Kidney epithelial cell (primary cell): ENCODE data around the gene PRKCQ. TPM values are rescaled to one million over a fixed set of nuclear protein-coding genes. Genes with fewer than 3 reads are reported as not detected.

Source experiments
- DNase-seq: peaks from one replicate; pipeline ENCODE4 v3.0.0-alpha.2; 2010; ENCODE audit warnings: low read depth
- H3K27me3 ChIP-seq: 2 replicates; pipeline ENCODE4 v1.6.0; 2011; ENCODE audit warnings: low read length; ENCODE audit not compliant: control insufficient read depth, insufficient read depth
- H3K36me3 ChIP-seq: 2 replicates; pipeline ENCODE4 v1.5.1; 2011; ENCODE audit warnings: low read length; ENCODE audit not compliant: control insufficient read depth, insufficient read depth
- H3K4me3 ChIP-seq: 2 replicates; pipeline ENCODE4 v1.5.1; 2011; ENCODE audit warnings: low read depth, mild to moderate bottlenecking, control low read depth, low read length
- CTCF ChIP-seq: IDR thresholded peaks from 2 replicates; pipeline ENCODE4 v1.5.1; 2011; ENCODE audit warnings: mild to moderate bottlenecking, moderate library complexity, low read length, control low read depth, inconsistent platforms; ENCODE audit not compliant: insufficient read depth, poor library complexity, severe bottlenecking
- total RNA-seq: library from RNA; depleted of rRNA; stranded (reverse); fragments of >200 nt; gene quantifications from 2 replicates; pipeline ENCODE4 v1.2.3, GENCODE V29; 2015

Gene PRKCQ
- total RNA-seq, 1 donor from 2014 or later = 8.1 TPM

DNA sequence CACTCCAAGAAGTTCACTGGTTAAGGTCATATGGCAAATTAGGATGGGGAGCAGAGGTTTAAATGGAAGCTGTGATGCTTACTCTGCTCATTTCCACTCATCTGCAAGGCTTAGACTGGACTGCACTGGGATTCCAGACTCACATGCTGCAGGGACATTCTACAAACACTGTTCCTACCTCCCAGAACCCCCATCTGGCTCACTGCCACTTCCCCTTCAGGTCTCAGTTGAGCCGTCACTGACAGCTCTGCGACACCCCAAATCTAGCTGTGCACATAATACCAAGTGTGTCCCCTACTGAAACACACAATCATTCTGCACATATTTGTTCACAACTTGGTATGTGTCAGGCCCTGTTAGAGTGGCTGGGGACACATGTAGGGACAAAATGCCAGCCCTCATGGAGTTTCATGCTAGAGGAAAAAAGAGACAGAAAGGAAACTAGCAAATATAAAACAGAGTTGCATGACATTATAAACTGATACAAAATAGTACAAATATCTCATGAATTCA is 5.4 kb downstream of the PRKCQ start:
- Histone ChIP-seq H3K4me3 (no peak overlapping the region), H3K36me3 (no peaks in the 10 kb centered on the region), H3K27me3 (no peaks in the 10 kb centered on the region)
- no peak for DNase-seq
- no peak for TF ChIP-seq CTCF

DNA sequence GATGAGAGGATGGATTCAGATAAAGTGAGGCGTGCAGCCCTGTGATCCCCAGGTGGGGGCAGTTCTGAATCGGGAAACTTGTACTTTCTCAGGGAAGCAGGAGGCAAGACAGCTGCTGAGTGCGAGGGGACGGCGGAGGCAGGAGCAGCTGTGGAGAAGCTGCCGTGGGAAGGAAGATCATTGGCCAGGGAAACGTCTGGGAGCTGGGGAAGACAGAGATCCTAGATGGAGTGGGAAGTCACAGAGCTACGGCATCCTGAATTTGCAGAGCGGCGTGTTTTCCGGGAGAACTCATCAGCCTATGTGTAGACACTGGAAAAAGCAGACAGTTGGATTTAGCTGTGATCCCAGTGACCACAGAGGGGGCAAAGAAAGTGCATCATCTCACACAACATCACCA is 9.2 kb downstream of the PRKCQ start:
- DNase-seq = no peak
- Histone ChIP-seq H3K36me3 (no peaks in the 10 kb centered on the region), H3K4me3 (no peak overlapping the region), H3K27me3 (no peaks in the 10 kb centered on the region)
- no peak for TF ChIP-seq CTCF

- Histone ChIP-seq H3K27me3 (no peaks in the 10 kb centered on the region), H3K36me3 (no peaks in the 10 kb centered on the region), H3K4me3 (no peak overlapping the region)
- TF ChIP-seq CTCF = no peak
- no peak for DNase-seq
Observed at GRCh38 chr10:6569259-6569658, 10.8 kb downstream of the PRKCQ start.

DNA sequence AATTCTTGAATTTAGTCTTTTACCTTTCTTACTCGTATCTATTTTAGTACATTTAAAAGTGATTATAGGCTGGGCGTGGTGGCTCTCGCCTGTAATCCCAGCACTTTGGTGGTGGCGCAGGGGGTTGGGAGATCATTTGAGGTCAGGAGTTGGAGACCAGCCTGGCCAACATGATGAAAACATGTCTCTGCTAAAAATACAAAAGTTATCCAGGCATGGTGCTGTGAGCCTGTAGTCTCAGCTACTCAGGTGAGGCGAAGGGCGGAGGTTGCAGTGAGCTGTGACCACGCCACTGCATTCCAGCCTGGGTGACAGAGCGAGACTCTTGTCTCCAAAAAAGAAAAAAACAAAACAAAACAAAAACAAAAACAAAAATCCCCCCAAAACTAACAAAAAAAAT is 12.2 kb downstream of the PRKCQ start:
- Histone ChIP-seq H3K4me3 (no peak overlapping the region), H3K36me3 (no peaks in the 10 kb centered on the region), H3K27me3 (no peaks in the 10 kb centered on the region)
- no peak for DNase-seq
- no peak for TF ChIP-seq CTCF

DNA sequence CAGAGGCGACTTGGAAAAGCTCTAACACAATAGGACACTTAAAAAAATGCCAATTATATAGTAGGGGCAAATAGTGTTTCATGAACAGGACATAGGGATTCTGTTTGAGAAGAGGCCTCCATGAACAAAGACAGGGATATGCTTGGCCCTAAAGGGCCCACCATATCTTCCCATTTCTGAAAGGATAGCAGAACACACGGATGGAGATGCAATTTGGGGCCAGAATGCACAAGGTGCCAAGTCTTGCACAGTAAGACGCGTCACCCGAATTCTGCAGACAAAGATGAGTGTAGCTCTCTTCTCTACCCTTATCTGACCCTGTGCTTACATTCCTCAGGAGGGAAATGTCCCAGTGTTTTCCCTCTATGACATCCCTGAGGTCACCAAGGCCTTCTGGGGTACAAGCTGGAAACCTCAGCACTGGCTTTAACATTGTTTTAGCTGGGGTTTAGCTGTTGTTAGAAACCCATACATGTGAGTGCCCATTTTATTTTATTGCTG is 12.8 kb downstream of the PRKCQ start:
- no peaks in the 10 kb centered on the region for H3K27me3 ChIP-seq
- no peak for TF ChIP-seq CTCF
- no peaks in the 10 kb centered on the region for H3K36me3 ChIP-seq
- no peak for DNase-seq
- no peak overlapping the region for H3K4me3 ChIP-seq

- DNase-seq = no peak
- no peak for TF ChIP-seq CTCF
- Histone ChIP-seq H3K4me3 (no peak overlapping the region), H3K36me3 (no peaks in the 10 kb centered on the region), H3K27me3 (no peaks in the 10 kb centered on the region)
Observed at GRCh38 chr10:6565588-6565987, 14.5 kb downstream of the PRKCQ start.
